ENCODE results near the gene ANKRD13A.
"Not testable (repeated sequence)": the region's sequence is repeated elsewhere in the genome, so short reads cannot be mapped to it uniquely, and the experiment has no call there.

Gene ANKRD13A

GRCh38 chr12:109986236-109986635, 13.0 kb upstream of the ANKRD13A start:
- not testable (repeated sequence) for DNase-seq

DNA sequence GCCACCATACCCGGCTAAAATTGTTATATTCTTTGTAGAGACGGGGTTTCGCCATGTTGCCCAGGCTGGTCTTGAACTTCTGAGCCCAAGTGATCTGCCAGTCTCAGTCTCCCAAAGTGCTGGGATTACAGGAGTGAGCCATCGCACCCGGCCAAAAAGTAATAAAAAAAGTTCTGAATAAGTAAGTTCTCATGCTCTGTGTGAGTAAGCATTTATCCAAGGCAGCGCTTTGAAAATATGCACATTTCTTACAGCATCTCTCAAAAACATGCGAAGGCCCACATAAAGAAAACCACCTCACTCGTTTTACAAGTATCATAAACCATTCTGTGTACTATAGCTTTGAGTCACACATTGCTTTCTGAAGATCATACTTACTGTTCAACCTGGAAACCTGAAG, 11.6 kb upstream of the ANKRD13A start:
- DNase-seq: no peak

- DNase-seq: no peak
These were observed 11.0 kb upstream of the ANKRD13A start for GRCh38 chr12:109988274-109988673.

DNA sequence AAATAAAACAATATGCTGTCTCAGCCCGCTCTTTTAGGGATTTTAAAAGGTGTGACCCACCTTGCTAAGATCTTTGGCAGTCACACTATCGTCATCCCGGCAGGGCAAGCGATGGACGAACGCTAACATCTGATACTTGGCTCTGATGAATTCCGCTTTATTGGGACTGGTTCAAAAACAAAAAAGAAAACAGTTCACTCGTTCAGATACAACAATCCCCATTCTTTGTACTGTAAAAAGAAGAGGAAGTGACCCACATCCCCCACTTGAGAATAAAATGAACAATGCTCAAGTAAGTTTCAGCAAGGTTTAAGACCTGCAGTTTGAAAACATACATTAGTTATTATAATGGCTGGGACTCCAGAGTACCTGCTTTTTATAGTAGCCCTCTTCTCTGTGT, 10.3 kb upstream of the ANKRD13A start:
- DNase-seq: no peak

DNA sequence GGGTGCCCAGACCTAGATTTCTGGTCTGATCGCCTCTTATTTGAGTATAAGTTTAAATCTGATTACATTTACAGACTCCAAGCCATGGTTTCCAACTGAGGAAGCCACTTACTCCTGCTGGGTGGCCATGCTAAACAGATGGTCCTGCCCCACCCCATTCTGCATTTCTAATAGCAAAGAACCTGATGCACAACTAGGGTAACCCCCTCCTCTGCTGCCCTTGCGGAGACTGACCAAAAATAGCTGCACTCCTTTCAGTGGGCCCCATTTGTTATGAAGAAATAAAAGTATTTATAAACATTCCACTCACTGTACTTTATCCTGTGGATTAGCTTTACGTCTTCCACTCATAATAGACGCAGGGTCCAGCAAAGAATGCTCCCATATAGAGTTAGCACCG, 9.8 kb upstream of the ANKRD13A start:
- no peak for DNase-seq

DNA sequence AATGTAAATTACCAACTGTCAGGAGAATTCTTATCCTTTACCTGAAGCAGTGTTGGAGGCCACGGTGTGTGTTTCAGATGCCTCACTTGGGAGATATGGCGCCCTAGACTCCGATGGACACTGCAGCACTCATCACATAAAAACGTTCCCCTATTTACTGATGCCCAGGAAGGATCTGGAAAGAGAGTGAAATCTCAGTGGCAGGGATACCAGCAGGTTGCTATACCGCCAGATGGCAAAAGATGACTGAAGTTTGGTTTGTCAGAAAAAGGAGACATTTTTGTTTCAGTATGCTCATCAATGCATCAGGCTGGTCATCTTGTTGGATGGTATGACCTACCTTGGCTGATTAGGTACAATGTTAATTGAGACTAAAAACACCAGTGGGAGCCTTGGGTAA, 7.6 kb upstream of the ANKRD13A start:
- DNase-seq: no peak

GRCh38 chr12:109993091-109993490, 6.1 kb upstream of the ANKRD13A start:
- DNase-seq: no peak

DNA sequence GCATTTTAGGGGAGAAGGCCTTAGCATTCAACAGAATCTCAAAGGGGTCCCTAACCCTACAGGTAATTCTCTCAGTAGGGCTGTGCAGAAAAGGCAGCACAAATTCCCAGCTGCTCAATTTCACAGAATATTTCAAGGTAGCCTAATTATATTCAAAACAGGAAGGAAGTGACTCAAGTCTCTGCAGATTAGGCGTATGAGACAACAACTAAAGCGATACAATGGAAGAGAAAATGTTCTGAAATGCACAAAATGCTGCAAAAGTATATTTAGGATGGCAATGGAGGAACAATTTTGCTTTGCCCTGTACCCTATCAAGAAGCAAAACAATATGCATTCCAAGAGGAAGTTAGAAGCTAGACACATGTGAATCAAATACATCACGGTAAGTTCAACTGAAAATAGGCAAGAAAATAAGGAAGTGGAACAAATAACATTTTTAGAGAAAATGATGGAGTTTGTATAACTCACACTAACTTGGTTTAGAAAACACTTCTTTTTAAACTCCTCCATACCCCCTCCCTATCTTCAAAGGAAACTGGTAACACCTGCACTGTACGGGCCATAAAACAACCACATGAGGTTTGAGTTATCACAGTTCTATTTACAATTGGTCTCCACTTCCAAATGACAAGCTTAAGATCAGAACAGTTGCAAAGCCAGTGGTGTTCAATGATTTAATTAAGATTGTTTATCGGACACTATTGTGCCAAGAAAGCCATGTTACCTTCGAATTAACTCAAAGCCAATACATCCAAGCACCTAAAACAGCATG, 4.6 kb upstream of the ANKRD13A start:
- peak; percentile 68 for DNase-seq

- DNase-seq: no peak
These were observed 3.9 kb upstream of the ANKRD13A start for GRCh38 chr12:109995361-109995685.

- DNase-seq: peak; percentile 92
These were observed 3.3 kb upstream of the ANKRD13A start, which contains the start of gene GIT2 for GRCh38 chr12:109995686-109996482. Gene GIT2 (minus strand): TSS chr12:109996368. CDS start chr12:109996224, 144 bp downstream.

DNA sequence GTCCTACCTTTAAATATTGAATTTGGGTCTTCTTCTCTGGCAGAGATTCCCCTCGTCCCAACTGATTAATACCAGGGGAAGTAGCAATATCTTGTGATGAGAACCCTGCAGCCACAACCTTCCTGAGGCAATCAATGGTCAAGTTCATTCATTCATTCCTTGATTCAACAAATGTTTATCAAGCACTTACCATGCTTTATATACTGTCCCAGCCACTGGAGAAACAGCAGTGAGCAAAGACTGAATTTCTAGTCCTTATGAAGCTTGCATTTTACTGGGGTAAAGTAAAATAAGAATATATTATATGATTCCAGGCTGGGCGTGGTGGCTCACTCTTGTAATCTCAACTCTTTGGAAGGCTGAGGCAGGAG, 2.8 kb upstream of the ANKRD13A start:
- no peak for DNase-seq

- DNase-seq: peak; percentile 48
These were observed 1.8 kb upstream of the ANKRD13A start for GRCh38 chr12:109997393-109997792.

DNA sequence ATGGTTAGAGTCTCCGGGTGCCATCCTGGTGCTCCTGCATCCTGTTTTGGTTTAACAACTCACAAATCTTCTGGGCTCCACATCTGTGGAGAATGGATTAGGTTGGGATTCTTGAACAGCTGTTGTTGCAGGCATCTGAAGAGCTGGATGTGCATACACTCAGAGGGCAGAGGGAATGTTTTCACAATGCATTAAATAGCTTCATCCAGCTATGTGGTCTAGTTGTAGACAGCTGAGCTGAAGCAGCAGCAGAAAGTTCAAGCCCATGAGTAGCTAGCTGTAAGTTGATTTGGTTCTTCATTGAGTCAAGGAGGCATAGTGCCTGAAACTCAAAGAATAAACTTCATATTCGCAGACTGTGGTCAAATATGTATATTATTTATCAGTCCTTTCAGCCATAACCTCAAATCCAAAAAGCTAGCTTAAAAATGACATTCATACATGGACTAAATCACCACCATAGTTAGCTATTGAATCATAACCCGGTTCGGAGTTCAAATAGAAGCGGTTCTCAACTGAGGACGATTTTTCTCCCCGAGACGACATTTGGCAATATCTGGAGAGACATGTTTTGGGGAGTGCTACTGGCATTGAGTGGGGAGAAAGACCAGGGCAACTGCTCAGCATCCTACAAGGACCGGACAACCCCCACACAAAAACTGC, 858 bp upstream of the ANKRD13A start:
- no peak for DNase-seq

DNA sequence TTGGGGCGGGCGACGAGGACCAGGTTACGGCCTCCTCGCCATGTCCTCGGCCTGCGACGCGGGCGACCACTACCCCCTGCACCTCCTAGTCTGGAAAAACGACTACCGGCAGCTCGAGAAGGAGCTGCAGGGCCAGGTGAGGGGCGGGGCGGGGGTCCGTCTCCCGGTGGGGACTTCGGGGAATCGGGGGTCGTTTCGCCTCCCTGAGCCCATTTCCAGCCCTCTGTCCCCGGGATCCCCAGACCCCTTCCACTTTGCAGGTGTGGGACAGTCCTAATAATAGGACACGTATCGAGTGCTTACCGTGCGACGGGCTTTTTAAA, 380 bp downstream of the ANKRD13A start:
- DNase-seq: no peak

DNA sequence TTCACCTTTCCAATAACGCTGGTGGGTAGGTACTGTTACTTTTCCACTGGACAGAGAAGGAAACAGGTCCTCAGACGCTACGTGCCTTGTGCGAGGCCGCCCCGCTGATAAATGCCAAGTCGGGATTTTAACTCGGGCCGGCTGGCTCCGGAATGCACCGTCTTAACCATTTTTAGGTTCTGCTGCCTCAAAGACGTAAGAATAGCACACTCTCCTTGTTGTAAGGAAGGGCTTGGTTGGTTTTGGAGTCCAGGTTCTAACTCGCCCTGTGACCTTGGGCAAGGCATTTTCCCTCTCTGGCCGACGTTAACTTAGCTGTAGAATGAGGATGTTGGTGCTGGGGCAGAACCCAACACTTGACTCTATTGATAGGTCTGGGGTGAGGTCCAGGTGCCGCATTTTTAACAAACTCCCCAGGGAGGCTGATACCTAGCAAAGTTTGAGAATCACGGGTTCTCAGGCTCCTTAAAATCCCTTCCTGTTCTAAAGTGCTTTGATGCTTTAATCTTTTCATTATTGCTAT, 814 bp downstream of the ANKRD13A start:
- DNase-seq: no peak

GRCh38 chr12:110001596-110001995, 2.4 kb downstream of the ANKRD13A start:
- no peak for DNase-seq

DNA sequence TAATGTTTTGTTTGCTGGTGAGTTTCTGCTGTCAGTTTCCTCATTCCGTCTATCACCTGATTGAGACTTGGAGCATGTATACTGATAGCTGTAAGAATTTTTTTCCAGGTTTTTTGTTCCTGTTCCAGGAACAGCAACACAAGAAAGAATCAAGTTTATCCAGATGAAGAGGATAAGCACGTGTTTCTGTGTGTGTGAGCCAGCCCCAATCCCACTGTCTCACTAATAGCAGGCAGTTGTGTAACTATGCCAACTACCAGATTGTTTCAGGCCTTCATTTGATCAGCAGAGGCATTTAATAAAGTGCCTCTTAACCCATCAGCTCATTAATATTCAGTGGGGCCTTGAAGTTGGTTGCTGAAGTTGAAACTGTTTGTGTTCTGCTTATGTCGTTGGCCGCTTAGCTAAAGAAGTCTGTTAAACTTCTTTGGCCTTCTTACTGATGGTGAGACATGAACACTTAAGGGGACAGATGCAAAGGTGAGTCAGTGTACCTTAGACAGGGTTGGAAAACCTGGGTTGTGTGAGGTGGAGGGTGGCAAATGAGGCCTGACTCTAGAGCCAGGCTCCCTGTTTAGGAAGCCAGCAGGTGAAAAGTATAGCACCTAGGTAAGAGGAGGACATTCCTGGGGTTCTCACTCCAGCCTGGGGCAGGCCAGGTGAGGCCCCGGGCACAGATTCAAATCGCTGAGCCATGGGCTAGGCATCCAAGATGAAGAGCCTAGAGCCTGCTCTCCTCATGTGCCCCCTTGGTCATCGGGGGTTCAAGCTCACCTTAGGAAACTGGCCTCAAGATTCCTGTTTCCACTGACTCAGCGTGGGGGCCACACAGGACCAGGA, 3.7 kb downstream of the ANKRD13A start:
- no peak for DNase-seq

DNA sequence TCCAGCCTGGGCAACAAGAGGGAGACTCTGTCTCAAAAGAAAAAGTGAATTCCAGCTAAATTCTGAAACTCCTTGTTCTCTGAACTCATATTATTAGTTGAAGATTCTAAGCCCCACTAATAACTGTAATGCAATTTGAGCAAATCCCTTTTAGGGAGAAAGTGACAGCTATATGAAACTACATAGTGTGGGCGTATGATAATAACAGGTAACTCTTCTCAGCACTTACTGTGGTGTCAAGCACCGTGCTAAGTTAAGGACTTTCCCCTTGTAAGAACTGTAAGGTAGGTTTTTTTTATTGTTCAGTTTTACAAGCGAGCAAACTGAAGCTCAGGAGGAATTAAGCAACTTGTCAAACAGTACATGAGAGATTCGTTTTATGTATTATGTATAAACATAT, 5.4 kb downstream of the ANKRD13A start:
- DNase-seq: no peak

DNA sequence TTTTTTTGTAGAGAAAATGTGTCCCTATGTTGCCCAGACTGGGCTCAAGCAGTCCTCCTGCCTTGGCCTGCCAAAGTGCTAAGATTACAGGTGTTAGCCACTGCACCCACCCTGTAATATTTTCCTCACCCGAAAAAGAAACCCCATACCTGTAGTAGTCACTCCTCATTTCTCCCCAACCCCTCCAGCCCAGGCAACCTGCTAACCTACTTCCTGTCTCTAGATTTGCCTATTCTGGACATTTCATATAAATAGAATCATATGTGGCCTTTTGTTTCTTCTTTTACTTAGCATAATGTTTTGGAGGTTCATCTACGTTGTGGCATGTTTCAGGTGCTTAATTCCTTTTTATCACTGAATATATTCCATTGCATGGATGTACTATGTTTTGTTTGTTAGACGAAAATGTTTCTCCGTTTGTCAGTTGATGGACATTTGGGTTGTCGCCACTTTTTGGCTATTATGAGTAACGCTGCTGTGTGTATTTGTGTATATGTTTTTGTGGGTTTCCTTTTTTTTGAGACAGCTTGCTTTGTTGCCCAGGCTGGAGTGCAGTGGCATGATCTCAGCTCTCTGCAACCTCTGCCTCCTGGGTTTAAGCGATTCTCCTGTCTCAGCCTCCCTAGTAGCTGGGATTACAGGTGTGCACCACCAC, 6.2 kb downstream of the ANKRD13A start:
- DNase-seq: no peak

GRCh38 chr12:110006115-110006514, 6.9 kb downstream of the ANKRD13A start:
- DNase-seq: no peak

- peak; percentile 95 for DNase-seq
These were observed 8.7 kb downstream of the ANKRD13A start for GRCh38 chr12:110007881-110008280.

DNA sequence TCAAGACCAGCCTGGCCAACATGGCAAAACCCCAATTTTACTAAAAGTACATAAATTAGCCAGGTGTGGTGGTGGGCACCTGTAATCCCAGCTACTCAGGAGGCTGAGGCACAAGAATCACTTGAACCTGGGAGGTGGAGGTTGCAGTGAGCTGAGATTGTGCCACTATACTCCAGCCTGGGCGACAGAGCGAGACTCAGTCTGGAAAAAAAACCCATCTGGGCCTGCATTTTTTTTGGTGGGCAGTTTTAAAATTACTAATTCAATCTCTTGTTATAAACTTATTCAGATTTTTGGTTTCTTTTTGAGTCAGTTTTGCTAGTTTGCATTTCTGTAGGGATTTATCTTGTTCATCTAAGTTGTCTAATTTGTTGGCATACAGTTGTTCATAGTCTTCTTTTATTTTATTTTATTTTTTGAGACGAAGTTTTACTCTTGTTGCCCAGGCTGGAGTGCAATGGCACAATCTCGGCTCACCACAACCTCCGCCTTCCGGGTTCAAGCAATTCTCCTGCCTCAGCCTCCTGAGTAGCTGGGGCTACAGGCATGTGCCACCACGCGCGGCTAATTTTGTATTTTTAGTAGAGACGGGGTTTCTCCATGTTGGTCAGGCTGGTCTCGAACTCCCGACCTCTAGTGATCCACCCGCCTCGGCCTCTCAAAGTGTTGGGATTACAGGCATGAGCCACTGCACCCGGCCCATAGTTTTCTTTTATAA, 9.6 kb downstream of the ANKRD13A start:
- DNase-seq: not testable (repeated sequence)

Measured in MV-4-11 (cell line).